AG04450 (cell line): ENCODE results near the gene ZNF746. TPM values are rescaled to one million over a fixed set of nuclear protein-coding genes. Genes with fewer than 3 reads are reported as not detected.

Experiments
- CTCF ChIA-PET: fragments of 300-600, 350-600 bp; formaldehyde crosslinking; extraction: SDS; loops from one replicate; lab custom pipeline; 2022; ENCODE audit warnings: antibody characterized with exemption, inconsistent platforms; lab: Charles Lee
- POLR2A ChIA-PET: fragments of 350-600 bp; formaldehyde crosslinking; extraction: SDS; loops from one replicate; lab custom pipeline; 2021; ENCODE audit warnings: antibody characterized with exemption, inconsistent platforms; lab: Yijun Ruan, JAX
- DNase-seq: peaks from one replicate; pipeline ENCODE4 v3.0.0-alpha.2; 2011; ENCODE audit warnings: low read depth, low spot score
- H3K27ac ChIP-seq: one replicate; pipeline ENCODE4 v1.5.1; 2012; ENCODE audit warnings: low read depth, low read length, control low read depth
- H3K27me3 ChIP-seq: one replicate; pipeline ENCODE4 v1.6.0; 2012; ENCODE audit warnings: low read length; ENCODE audit not compliant: control insufficient read depth, insufficient read depth
- H3K4me3 ChIP-seq: 2 replicates; pipeline ENCODE4 v1.5.1; 2011; ENCODE audit warnings: mild to moderate bottlenecking, low read depth, low read length, control low read depth
- H3K9me3 ChIP-seq: 2 replicates; pipeline ENCODE4 v1.5.1; 2012; ENCODE audit warnings: low read length; ENCODE audit not compliant: control insufficient read depth, insufficient read depth
- CTCF ChIP-seq: IDR thresholded peaks from 2 replicates; pipeline ENCODE4 v1.5.1; 2011; ENCODE audit warnings: low read depth, low read length, control low read depth, inconsistent platforms
- polyA minus RNA-seq: library from RNA; depleted of rRNA, polyadenylated mRNA; stranded (reverse); fragments of >200 nt; gene quantifications from 2 replicates; pipeline ENCODE4 v1.2.3, GENCODE V29; 2011; rRNA and poly(A)+ RNA removed
- polyA plus RNA-seq: library from polyadenylated mRNA; depleted of rRNA; stranded (reverse); fragments of >200 nt; gene quantifications from 2 replicates; pipeline ENCODE4 v1.2.3, GENCODE V29; 2011; rRNA removed

The ZNF746 gene
- 4.6 and 5.6 TPM in 2 replicates for polyA plus RNA-seq
- 10.3 and 10.4 TPM in 2 replicates for polyA minus RNA-seq

- H3K9me3 ChIP-seq = peaks cover 2% of the 10 kb centered on the region; the same call in 1 of the 2 replicates
- H3K27me3 ChIP-seq = peaks cover 15% of the 10 kb centered on the region
- peak; percentile 33 for DNase-seq
- CTCF ChIA-PET = no interaction called here
- H3K27ac ChIP-seq = peak within 1 kb of the TSS; percentile 88
- H3K4me3 ChIP-seq = peak within 1 kb of the TSS; percentile 83
- POLR2A ChIA-PET = no interaction called here
- peak; percentile 56 for TF ChIP-seq CTCF
Observed at GRCh38 chr7:149497467-149498261, at the start of gene ZNF746. TSS of gene ZNF746 (minus strand) at chr7:149497809. CDS start at chr7:149497536, 273 bp downstream.

- ChIA-PET CTCF (no interaction called here), POLR2A (no interaction called here)
- TF ChIP-seq CTCF = no peak
- no peak overlapping the region for H3K4me3 ChIP-seq
- no peak for DNase-seq
- H3K27me3 ChIP-seq = no peaks in the 10 kb centered on the region
- no peak overlapping the region for H3K27ac ChIP-seq
- peaks cover 2% of the 10 kb centered on the region; the same call in 1 of the 2 replicates for H3K9me3 ChIP-seq
Observed at GRCh38 chr7:149547126-149547525, 49.5 kb upstream of the ZNF746 start.

- DNase-seq = no peak
- no peaks in the 10 kb centered on the region for H3K27me3 ChIP-seq
- TF ChIP-seq CTCF = no peak
- POLR2A ChIA-PET = no interaction called here
- H3K9me3 ChIP-seq = peaks cover 8% of the 10 kb centered on the region
- no peak overlapping the region for H3K4me3 ChIP-seq
- CTCF ChIA-PET = no interaction called here
- no peak overlapping the region for H3K27ac ChIP-seq
Observed at GRCh38 chr7:149546331-149546730, 48.7 kb upstream of the ZNF746 start.

GRCh38 chr7:149544028-149544427 is 46.4 kb upstream of the ZNF746 start:
- DNase-seq = no peak
- ChIA-PET POLR2A (no interaction called here), CTCF (no interaction called here)
- Histone ChIP-seq H3K27ac (no peak overlapping the region), H3K9me3 (peaks cover 8% of the 10 kb centered on the region), H3K4me3 (no peak overlapping the region), H3K27me3 (no peaks in the 10 kb centered on the region)
- no peak for TF ChIP-seq CTCF

- Histone ChIP-seq H3K27ac (no peak overlapping the region), H3K9me3 (peaks cover 32% of the 10 kb centered on the region), H3K4me3 (no peak overlapping the region), H3K27me3 (no peaks in the 10 kb centered on the region)
- DNase-seq = no peak
- ChIA-PET CTCF (no interaction called here), POLR2A (no interaction called here)
- TF ChIP-seq CTCF = no peak
Observed at GRCh38 chr7:149532654-149533053, 35.0 kb upstream of the ZNF746 start.
